Measurements from ENCODE around the gene MB21D2.

DNA sequence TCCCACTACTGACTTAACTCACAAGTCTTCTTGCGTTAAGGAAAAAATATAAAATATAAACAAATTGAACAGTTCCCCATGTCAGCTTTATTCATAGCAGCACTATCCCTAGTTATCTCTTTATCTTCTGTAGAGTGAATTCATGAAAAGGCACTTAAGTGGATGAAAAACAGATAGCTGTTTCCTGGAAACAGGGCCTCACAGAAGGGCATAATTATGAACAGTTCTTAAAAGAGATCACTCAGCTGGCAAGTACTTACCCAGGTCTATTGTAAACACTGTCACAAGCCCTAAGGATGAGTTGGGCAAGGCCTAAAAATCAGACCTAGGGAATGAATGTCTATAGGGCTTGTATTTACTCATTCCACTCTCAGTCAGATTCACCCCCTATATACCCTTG lies 10.7 kb downstream of the MB21D2 start:
- no peak for TF ChIP-seq EZH2phosphoT487 (IDR thresholded peaks at IDR 0.05; ENCODE audit: borderline replicate concordance)
- TF ChIP-seq, protein P1, sequence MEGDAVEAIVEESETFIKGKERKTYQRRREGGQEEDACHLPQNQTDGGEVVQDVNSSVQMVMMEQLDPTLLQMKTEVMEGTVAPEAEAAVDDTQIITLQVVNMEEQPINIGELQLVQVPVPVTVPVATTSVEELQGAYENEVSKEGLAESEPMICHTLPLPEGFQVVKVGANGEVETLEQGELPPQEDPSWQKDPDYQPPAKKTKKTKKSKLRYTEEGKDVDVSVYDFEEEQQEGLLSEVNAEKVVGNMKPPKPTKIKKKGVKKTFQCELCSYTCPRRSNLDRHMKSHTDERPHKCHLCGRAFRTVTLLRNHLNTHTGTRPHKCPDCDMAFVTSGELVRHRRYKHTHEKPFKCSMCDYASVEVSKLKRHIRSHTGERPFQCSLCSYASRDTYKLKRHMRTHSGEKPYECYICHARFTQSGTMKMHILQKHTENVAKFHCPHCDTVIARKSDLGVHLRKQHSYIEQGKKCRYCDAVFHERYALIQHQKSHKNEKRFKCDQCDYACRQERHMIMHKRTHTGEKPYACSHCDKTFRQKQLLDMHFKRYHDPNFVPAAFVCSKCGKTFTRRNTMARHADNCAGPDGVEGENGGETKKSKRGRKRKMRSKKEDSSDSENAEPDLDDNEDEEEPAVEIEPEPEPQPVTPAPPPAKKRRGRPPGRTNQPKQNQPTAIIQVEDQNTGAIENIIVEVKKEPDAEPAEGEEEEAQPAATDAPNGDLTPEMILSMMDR (conservative IDR thresholded peaks at IDR 0.05; ENCODE audit: low read length), result no peak

All from Loucy (cell line).